Measurements from ENCODE around the gene FSTL4. TPM values are rescaled to one million over a fixed set of nuclear protein-coding genes. Genes with fewer than 3 reads are reported as not detected.

The FSTL4 gene
- total RNA-seq, 2 donors from 2014 or later, result not detected

DNA sequence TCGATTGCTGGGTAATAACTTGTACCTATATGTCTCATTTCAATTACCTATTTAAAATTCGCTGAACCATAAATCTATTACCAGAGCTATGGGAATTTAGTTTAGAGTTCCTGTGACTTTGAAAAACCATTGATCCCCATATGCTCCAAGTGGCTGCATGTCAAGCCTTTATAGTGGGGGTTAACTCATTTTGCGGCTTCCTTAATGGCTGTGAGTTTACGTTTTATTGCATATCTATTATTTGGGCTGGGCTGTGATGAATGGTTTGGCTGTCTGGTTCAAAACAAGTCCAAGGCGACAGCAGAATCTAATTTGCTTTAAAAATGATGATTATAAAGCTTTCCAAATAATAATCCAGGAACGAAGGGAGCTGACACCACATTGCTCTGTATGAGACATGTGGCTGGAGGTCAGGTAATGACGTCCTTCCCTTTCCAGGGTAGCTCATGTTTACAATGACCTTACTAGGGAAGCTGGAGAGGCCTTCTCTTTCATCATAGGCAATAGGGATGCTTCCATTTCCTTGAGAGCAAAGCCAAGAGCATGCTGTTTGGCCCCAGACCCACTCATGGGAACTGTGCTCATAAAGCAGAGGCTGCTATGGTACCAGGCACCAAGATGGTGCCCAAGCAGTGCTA is 302.2 kb downstream of the FSTL4 start:
- Mint-ChIP-seq H3K27me3 (peaks cover 0 to 2% of the 10 kb centered on the region in 2 donors), H3K9me3 (no peaks in the 10 kb centered on the region), H3K4me1 (ENCODE audit: low read depth in 2 of 2) (no peaks in the 10 kb centered on the region), H3K27ac (no peak overlapping the region), H3K4me3 (no peak overlapping the region), H3K36me3 (no peaks in the 10 kb centered on the region)
- ATAC-seq (no peak), DNase-seq (ENCODE audit: low spot score) (no peak)

DNA sequence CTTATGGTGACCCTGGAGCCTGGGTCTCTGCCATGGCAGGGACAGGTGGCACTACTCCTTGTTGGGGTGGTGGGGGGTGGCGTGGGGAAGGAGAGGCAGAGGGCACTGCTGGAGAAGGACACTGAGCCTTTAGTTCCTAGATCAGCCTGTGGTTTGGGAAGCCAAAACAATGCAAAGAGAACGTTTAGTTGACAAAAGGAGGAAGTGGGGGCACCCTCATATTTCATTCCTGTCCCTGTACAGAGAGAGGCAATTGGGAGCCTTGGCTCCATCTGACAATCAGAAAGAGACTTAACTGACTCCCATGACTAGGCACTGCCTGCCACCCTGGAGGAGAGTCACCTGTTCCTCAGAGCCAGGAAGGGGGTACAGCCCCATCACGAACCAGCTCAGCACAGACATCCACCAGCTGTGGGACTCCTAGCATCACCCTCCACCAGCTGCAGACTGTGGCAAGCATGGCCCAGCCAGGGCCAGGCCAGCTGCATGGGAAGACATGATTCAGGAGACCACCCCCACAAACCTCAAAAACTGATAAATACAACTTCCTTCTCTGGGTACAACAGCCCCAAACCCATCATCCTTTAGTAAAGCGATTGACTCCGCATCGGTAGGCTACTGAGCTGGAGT is 303.1 kb downstream of the FSTL4 start:
- H3K36me3 Mint-ChIP-seq, result no peaks in the 10 kb centered on the region
- ATAC-seq (no peak), DNase-seq (ENCODE audit: low spot score) (no peak)
- H3K9me3 Mint-ChIP-seq, result no peaks in the 10 kb centered on the region
- H3K27me3 Mint-ChIP-seq, result peaks cover 0 to 2% of the 10 kb centered on the region in 2 donors
- H3K4me3 Mint-ChIP-seq, result no peak overlapping the region
- H3K27ac Mint-ChIP-seq, result no peak overlapping the region
- no peaks in the 10 kb centered on the region for H3K4me1 Mint-ChIP-seq (ENCODE audit: low read depth in 2 of 2)

DNA sequence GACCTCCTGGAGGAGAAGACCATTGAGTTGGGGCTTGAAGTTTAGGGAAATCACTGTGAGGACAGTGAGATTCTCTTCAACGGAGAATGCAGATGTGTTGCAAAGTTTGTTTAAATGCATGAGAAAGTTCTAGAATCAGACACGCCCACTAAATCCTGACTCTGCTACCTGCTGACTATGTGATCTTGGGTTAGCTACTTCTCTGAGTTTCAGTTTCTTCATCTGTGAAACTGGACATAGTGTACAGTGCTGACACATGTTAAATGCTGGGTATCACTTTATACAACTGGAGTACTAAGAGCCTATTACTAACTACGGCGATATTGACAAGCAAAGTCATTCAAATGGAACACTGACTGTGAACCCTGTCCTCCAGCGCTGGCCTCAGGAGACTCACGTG is 305.1 kb downstream of the FSTL4 start:
- H3K4me3 Mint-ChIP-seq, result no peak overlapping the region
- H3K9me3 Mint-ChIP-seq, result no peaks in the 10 kb centered on the region
- H3K27me3 Mint-ChIP-seq, result peaks cover 0 to 2% of the 10 kb centered on the region in 2 donors
- H3K36me3 Mint-ChIP-seq, result no peaks in the 10 kb centered on the region
- no peaks in the 10 kb centered on the region for H3K4me1 Mint-ChIP-seq (ENCODE audit: low read depth in 2 of 2)
- no peak for ATAC-seq
- no peak overlapping the region for H3K27ac Mint-ChIP-seq
- DNase-seq (ENCODE audit: low spot score), result no peak

DNA sequence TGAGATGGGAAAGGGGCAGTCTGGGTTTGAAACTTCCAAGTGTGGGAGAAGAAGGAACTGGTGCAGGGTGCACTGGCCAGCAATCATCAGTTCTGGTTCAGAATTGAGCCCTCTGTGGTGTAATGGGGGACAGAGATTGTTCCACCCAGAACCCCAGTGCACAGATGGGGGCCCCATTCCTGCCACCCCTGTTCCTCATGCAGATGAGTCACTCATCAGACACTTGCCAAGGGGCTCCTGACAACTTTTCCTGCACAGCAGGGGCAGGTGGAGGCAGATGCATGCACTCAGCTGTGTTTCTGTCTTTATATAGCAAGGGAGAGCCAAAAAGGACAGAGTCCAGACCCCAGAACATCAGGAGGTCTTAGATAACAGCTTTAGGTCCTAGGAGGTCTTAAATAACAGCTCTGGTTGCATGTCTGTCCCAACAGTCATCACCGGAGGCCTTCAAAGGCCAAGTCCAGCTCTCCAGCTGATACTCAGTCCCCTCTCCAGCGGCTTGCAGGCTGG is 307.6 kb downstream of the FSTL4 start:
- no peak for ATAC-seq
- no peak overlapping the region for H3K4me3 Mint-ChIP-seq
- DNase-seq (ENCODE audit: low spot score), result no peak

DNA sequence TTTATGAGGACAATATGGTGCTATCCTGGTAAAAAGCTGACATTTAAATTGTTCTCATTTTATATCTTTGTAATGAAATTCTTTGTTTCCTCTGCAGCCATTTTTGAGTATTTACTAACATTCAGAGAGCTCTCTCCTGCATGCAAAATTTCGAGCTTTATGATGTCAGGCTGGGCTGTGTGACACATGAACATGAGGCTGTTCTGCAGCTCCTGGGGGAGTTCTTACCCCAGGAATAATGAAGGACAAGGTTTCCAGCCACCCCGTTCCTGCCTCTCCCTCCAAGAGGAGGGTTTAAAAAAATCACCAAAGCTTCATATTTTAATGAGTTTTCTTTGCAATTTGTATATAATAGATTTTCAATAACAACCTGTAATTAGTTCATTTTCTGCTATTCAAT is 308.2 kb downstream of the FSTL4 start:
- Mint-ChIP-seq H3K9me3 (no peaks in the 10 kb centered on the region), H3K27me3 (peaks cover 0 to 2% of the 10 kb centered on the region in 2 donors), H3K27ac (no peak overlapping the region), H3K4me3 (no peak overlapping the region), H3K4me1 (ENCODE audit: low read depth in 2 of 2) (no peaks in the 10 kb centered on the region), H3K36me3 (no peaks in the 10 kb centered on the region)
- ATAC-seq (no peak), DNase-seq (ENCODE audit: low spot score) (no peak)

More for the DNA sequence above, 307.6 kb downstream of the FSTL4 start:
- H3K27ac Mint-ChIP-seq, result no peak overlapping the region
- H3K4me1 Mint-ChIP-seq (ENCODE audit: low read depth in 2 of 2), result no peaks in the 10 kb centered on the region
- peaks cover 0 to 2% of the 10 kb centered on the region in 2 donors for H3K27me3 Mint-ChIP-seq
- no peaks in the 10 kb centered on the region for H3K9me3 Mint-ChIP-seq
- H3K36me3 Mint-ChIP-seq, result no peaks in the 10 kb centered on the region

DNA sequence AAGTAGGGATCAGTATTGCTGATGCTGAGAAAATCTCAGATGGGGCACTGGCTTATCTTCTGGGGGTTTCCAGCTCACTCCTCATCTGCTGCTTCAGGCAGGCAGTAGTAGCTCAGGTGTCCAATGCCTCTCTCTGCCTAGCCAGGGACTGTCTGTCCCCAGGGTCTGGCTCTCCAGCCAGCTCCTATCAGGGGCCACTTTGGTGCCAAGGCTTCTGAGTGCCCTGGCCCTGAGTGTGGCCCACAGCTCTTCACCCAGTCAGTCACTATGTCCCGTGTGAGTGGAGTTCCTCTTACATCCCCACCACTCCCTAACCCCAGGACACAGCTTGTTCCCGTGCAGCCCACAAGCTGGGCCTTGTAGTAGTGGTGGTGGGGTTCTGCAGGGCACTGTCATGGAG is 309.0 kb downstream of the FSTL4 start:
- ATAC-seq, result no peak
- no peaks in the 10 kb centered on the region for H3K9me3 Mint-ChIP-seq
- H3K4me1 Mint-ChIP-seq (ENCODE audit: low read depth in 2 of 2), result no peaks in the 10 kb centered on the region
- no peak overlapping the region for H3K27ac Mint-ChIP-seq
- no peak for DNase-seq (ENCODE audit: low spot score)
- no peaks in the 10 kb centered on the region for H3K27me3 Mint-ChIP-seq
- H3K4me3 Mint-ChIP-seq, result no peak overlapping the region
- no peaks in the 10 kb centered on the region for H3K36me3 Mint-ChIP-seq

DNA sequence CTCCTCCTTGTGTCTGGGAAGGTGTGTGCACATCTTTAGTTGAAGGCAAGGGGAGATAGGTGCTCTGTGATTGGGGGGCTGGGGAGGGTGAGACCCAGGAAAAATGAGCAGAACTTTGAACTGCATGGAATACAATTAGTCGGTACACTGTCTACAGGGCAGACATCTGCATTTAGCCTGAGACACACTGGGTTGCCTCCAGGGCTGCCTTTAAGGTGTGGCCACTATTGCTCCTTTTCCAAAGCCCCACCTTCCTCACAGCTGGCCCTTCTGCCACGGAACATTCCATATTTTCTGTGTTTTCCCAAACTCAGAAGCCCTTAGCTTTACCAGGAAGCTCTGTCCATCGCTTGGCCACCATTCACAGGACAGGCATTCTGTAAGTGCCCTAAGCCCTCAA is 312.6 kb downstream of the FSTL4 start:
- no peak overlapping the region for H3K4me3 Mint-ChIP-seq
- H3K4me1 Mint-ChIP-seq (ENCODE audit: low read depth in 2 of 2), result no peaks in the 10 kb centered on the region
- no peaks in the 10 kb centered on the region for H3K36me3 Mint-ChIP-seq
- no peaks in the 10 kb centered on the region for H3K9me3 Mint-ChIP-seq
- DNase-seq (ENCODE audit: low spot score) (no peak), ATAC-seq (no peak)
- no peak overlapping the region for H3K27ac Mint-ChIP-seq
- no peaks in the 10 kb centered on the region for H3K27me3 Mint-ChIP-seq

DNA sequence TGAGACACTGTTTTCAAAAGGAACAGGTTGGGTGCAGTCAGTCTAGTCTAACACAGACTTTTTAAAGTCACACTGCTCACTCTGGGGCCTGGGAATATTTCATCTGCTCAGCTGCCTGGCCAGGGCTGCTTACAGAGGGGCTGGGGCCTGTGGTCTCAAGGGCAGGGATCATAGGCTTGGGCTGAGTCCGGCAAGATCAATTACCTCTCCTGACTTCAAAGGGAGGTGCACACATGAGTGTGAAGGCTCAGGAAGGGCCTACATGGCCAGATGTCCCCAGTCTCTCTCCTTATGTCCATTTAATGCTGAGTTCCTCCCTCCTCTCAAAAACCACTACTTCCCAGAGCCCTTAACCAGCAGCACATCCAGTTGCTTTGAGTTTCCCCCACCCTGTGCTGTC is 313.3 kb downstream of the FSTL4 start:
- no peak overlapping the region for H3K27ac Mint-ChIP-seq
- no peaks in the 10 kb centered on the region for H3K27me3 Mint-ChIP-seq
- ATAC-seq, result no peak
- H3K36me3 Mint-ChIP-seq, result no peaks in the 10 kb centered on the region
- H3K4me1 Mint-ChIP-seq (ENCODE audit: low read depth in 2 of 2), result no peaks in the 10 kb centered on the region
- no peaks in the 10 kb centered on the region for H3K9me3 Mint-ChIP-seq
- no peak overlapping the region for H3K4me3 Mint-ChIP-seq
- no peak for DNase-seq (ENCODE audit: low spot score)

DNA sequence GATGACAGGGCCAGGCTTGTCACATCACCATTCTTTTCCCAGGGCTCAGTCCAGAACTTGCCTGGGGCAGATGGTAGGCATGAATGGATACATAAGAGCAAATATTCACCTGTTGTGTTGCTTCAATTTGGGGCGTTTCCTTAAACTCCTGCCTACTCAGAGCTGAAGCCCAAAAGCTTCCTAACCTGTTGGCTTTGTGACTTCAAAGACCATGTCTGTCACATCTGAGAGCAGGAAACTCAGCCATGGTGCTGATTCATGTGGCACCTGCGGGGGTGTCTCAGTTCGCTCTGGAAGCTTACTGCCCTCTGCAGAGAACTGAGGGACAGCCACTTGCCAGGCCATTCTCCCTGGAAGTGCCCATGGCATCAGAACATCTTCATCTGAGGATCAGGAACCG is 313.9 kb downstream of the FSTL4 start:
- no peak overlapping the region for H3K27ac Mint-ChIP-seq

DNA sequence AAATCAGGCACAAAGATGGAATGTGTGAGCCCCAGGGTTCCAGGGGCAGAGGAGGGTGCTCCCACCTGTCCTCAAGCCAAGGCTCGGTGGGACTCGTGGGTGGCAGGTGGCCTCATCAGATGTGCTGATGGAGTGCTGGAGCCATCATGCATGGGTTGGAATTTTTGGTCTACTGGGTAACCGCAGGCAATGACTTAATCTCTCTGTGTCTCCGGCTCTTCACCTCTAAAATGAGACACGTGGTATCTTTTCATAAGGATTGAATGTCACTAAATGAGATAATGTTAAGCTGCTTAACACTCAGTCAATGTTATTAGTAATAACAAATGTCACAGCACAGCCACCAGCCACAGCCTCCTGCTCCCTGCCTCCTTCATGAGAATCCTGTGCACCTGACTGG is 315.0 kb downstream of the FSTL4 start:
- Mint-ChIP-seq H3K36me3 (no peaks in the 10 kb centered on the region), H3K4me1 (ENCODE audit: low read depth in 2 of 2) (no peaks in the 10 kb centered on the region), H3K9me3 (no peaks in the 10 kb centered on the region), H3K27ac (no peak overlapping the region), H3K27me3 (no peaks in the 10 kb centered on the region), H3K4me3 (no peak overlapping the region)
- ATAC-seq, result no peak
- DNase-seq (ENCODE audit: low spot score), result no peak

More for the DNA sequence above, 313.9 kb downstream of the FSTL4 start:
- no peak overlapping the region for H3K4me3 Mint-ChIP-seq
- H3K4me1 Mint-ChIP-seq (ENCODE audit: low read depth in 2 of 2), result no peaks in the 10 kb centered on the region
- no peaks in the 10 kb centered on the region for H3K9me3 Mint-ChIP-seq
- H3K27me3 Mint-ChIP-seq, result no peaks in the 10 kb centered on the region
- no peak for ATAC-seq
- no peaks in the 10 kb centered on the region for H3K36me3 Mint-ChIP-seq
- no peak for DNase-seq (ENCODE audit: low spot score)

DNA sequence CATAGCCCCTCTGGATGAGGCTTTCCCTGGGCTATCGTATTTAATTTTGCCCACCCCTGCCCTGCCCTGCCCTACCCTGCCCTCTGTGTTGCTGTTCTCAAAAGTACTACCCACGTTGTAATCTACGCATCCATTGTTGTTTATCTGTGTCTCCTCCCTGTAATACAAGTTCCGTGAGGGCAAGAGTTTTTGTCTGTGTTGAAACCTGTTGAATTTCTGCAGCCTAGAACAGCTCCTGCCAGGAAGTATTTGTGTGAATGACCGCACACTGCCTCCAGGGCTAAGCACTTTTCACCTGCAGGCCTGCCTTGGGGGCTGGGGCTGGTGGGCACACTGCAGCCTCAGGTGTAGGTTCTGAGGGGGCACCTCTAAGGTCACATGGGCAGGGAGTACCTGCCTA is 315.7 kb downstream of the FSTL4 start:
- no peaks in the 10 kb centered on the region for H3K27me3 Mint-ChIP-seq
- no peak for DNase-seq (ENCODE audit: low spot score)
- no peaks in the 10 kb centered on the region for H3K36me3 Mint-ChIP-seq
- no peaks in the 10 kb centered on the region for H3K4me1 Mint-ChIP-seq (ENCODE audit: low read depth in 2 of 2)
- no peak overlapping the region for H3K4me3 Mint-ChIP-seq
- no peaks in the 10 kb centered on the region for H3K9me3 Mint-ChIP-seq
- ATAC-seq, result no peak
- no peak overlapping the region for H3K27ac Mint-ChIP-seq

DNA sequence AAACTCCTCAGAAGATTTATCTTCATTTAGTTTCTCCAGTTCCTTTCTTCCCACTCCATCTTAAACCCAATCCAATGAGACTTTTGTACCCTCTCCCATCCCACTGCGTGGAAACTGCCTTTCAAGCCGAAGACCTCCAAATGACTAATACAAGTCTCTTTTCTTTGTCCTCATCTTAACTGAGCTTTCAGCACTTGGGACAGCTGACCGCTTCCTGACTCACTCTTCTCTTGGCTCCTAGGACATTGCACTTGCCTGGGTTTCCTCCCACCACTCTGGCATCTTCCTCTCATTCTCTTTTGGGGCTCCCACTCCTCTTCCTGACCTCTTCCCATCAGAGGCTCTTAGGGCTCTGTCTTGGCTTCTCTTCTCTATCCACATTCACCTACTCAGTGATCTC is 316.8 kb downstream of the FSTL4 start:
- Mint-ChIP-seq H3K4me3 (no peak overlapping the region), H3K9me3 (no peaks in the 10 kb centered on the region), H3K27ac (no peak overlapping the region), H3K27me3 (no peaks in the 10 kb centered on the region), H3K36me3 (no peaks in the 10 kb centered on the region), H3K4me1 (ENCODE audit: low read depth in 2 of 2) (no peaks in the 10 kb centered on the region)
- ATAC-seq (no peak), DNase-seq (ENCODE audit: low spot score) (no peak)

DNA sequence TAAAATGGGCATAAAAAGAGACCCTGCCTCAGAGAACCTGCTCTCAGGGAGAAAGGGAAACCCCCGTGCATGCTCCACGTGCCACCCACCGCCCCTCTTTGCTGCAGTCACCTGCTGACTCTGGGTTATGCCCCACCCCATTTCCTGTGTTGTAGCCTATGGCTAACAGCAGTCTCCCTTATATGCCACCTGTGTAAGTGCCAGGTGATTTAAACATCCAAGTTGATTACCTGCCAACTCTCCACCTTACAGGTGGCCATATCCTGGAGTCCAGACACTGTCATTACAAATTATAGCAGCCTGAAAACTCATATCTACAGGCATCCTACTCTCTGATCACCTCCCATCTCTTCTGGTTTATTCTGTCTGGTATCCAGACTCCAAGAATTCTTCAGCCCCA is 318.0 kb downstream of the FSTL4 start:
- Mint-ChIP-seq H3K27ac (no peak overlapping the region), H3K27me3 (no peaks in the 10 kb centered on the region), H3K4me1 (ENCODE audit: low read depth in 2 of 2) (no peaks in the 10 kb centered on the region), H3K9me3 (no peaks in the 10 kb centered on the region), H3K4me3 (no peak overlapping the region), H3K36me3 (no peaks in the 10 kb centered on the region)
- DNase-seq (ENCODE audit: low spot score) (no peak), ATAC-seq (no peak)

DNA sequence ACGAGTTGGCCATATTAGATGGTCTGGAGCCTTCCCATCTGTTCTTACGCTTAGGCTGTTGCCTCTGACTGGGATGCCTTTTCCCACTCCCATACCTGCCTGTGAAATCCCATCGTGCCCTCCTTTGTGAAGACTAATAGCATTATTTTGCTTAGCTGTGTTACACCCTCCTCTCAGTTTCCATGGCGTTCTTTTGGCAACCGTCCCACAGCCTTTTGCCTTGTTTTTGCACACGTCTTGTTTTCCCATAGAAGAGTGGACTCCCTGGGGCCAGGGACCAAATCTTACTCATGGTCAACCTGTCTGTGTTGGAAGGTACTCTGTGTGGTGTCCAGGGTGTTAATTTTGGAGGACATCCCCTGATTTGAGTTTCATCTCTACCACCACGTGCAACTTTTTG is 318.4 kb downstream of the FSTL4 start:
- H3K4me1 Mint-ChIP-seq (ENCODE audit: low read depth in 2 of 2), result no peaks in the 10 kb centered on the region
- H3K9me3 Mint-ChIP-seq, result no peaks in the 10 kb centered on the region
- DNase-seq (ENCODE audit: low spot score) (no peak), ATAC-seq (no peak)
- no peak overlapping the region for H3K4me3 Mint-ChIP-seq
- no peaks in the 10 kb centered on the region for H3K36me3 Mint-ChIP-seq
- H3K27me3 Mint-ChIP-seq, result no peaks in the 10 kb centered on the region
- no peak overlapping the region for H3K27ac Mint-ChIP-seq

DNA sequence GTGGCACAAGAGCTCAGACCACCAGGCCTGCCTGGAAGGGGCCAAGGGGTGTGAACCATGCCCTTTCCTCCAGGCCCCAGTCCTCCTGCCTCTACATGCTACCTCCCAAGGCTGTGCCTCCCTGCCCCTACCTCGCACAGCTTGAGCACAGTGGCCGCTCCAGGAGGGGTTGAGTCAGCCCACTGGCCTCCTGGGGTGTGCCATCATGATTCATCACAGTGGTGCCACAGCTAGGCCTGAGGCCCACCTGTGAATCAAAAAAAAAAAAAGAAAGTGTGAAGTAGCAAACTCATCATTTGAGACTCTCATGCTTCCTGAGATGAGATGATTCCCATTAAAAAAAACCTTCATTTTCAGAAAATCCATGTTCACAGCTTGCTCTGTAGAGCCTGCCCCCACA is 320.0 kb downstream of the FSTL4 start:
- Mint-ChIP-seq H3K36me3 (no peaks in the 10 kb centered on the region), H3K27me3 (no peaks in the 10 kb centered on the region), H3K4me3 (no peak overlapping the region), H3K4me1 (ENCODE audit: low read depth in 2 of 2) (no peaks in the 10 kb centered on the region), H3K9me3 (no peaks in the 10 kb centered on the region), H3K27ac (no peak overlapping the region)
- ATAC-seq, result no peak
- no peak for DNase-seq (ENCODE audit: low spot score)
